ENCODE measurements around the gene ADGRV1. TPM values are rescaled to one million over a fixed set of nuclear protein-coding genes. Genes with fewer than 3 reads are reported as not detected.

The ADGRV1 gene
- total RNA-seq, 1 donor from 2014 or later: not detected

- H3K4me1 ChIP-seq: no peaks in the 10 kb centered on the region
- TF ChIP-seq CTCF (IDR thresholded peaks at IDR 0.05; ENCODE audit: borderline replicate concordance): no peak
- no peaks in the 10 kb centered on the region for H3K36me3 ChIP-seq
- H3K4me3 ChIP-seq: no peak overlapping the region
- H3K27ac ChIP-seq (replicated peaks): no peak overlapping the region
- H3K9me3 ChIP-seq (replicated peaks): peaks cover 10% of the 10 kb centered on the region
- intact Hi-C loops (cut with micrococcal nuclease): no loop called here
- DNase-seq: no peak
- no peaks in the 10 kb centered on the region for H3K27me3 ChIP-seq (ENCODE audit: low read depth)
Observed at GRCh38 chr5:90830058-90830457, 271.5 kb downstream of the ADGRV1 start.

- no peak for TF ChIP-seq CTCF (IDR thresholded peaks at IDR 0.05; ENCODE audit: borderline replicate concordance)
- no peak for DNase-seq
- H3K4me1 ChIP-seq: no peaks in the 10 kb centered on the region
- peaks cover 10% of the 10 kb centered on the region for H3K9me3 ChIP-seq (replicated peaks)
- H3K4me3 ChIP-seq: no peak overlapping the region
- no peak overlapping the region for H3K27ac ChIP-seq (replicated peaks)
- H3K27me3 ChIP-seq (ENCODE audit: low read depth): no peaks in the 10 kb centered on the region
- intact Hi-C loops (cut with micrococcal nuclease): no loop called here
- no peaks in the 10 kb centered on the region for H3K36me3 ChIP-seq
Observed at GRCh38 chr5:90833753-90834152, 275.2 kb downstream of the ADGRV1 start.

- TF ChIP-seq CTCF (IDR thresholded peaks at IDR 0.05; ENCODE audit: borderline replicate concordance): no peak
- no peaks in the 10 kb centered on the region for H3K36me3 ChIP-seq
- no peak overlapping the region for H3K27ac ChIP-seq (replicated peaks)
- no peak for DNase-seq
- intact Hi-C loops (cut with micrococcal nuclease): no loop called here
- no peak overlapping the region for H3K4me3 ChIP-seq
- peaks cover 10% of the 10 kb centered on the region for H3K9me3 ChIP-seq (replicated peaks)
- no peaks in the 10 kb centered on the region for H3K27me3 ChIP-seq (ENCODE audit: low read depth)
- H3K4me1 ChIP-seq: no peaks in the 10 kb centered on the region
Observed at GRCh38 chr5:90834711-90835110, 276.1 kb downstream of the ADGRV1 start.

- Histone ChIP-seq H3K27me3 (ENCODE audit: low read depth) (peaks cover 12% of the 10 kb centered on the region), H3K36me3 (no peaks in the 10 kb centered on the region), H3K9me3 (replicated peaks) (no peaks in the 10 kb centered on the region), H3K27ac (replicated peaks) (no peak overlapping the region), H3K4me1 (no peaks in the 10 kb centered on the region), H3K4me3 (no peak overlapping the region)
- no peak for DNase-seq
- no peak for TF ChIP-seq CTCF (IDR thresholded peaks at IDR 0.05; ENCODE audit: borderline replicate concordance)
- intact Hi-C loops (cut with micrococcal nuclease): no loop called here
Observed at GRCh38 chr5:90843443-90843842, 284.8 kb downstream of the ADGRV1 start.

GRCh38 chr5:90844931-90845330 is 286.3 kb downstream of the ADGRV1 start:
- no peaks in the 10 kb centered on the region for H3K9me3 ChIP-seq (replicated peaks)
- intact Hi-C loops (cut with micrococcal nuclease): no loop called here
- H3K27me3 ChIP-seq (ENCODE audit: low read depth): peaks cover 12% of the 10 kb centered on the region
- no peaks in the 10 kb centered on the region for H3K36me3 ChIP-seq
- no peak overlapping the region for H3K27ac ChIP-seq (replicated peaks)
- no peak for DNase-seq
- TF ChIP-seq CTCF (IDR thresholded peaks at IDR 0.05; ENCODE audit: borderline replicate concordance): no peak
- H3K4me1 ChIP-seq: no peaks in the 10 kb centered on the region
- no peak overlapping the region for H3K4me3 ChIP-seq

Measured in left ventricle myocardium inferior (tissue), 1 donor.